GM10266 (cell line): Measurements from ENCODE around the gene ELAVL3.

Experiments used
- DNase-seq: peaks from one replicate; pipeline ENCODE4 v3.0.0; 2012; ENCODE audit errors: extremely low spot score
- CTCF ChIP-seq: IDR thresholded peaks from 2 replicates; pipeline ENCODE4 v1.5.1; 2012; ENCODE audit warnings: mild to moderate bottlenecking, low read depth; ENCODE audit not compliant: control insufficient read depth, insufficient read depth; ENCODE audit errors: missing control alignments

The ELAVL3 gene

GRCh38 chr19:11425719-11426457 lies 55.0 kb downstream of the ELAVL3 start:
- DNase-seq, result no peak
- TF ChIP-seq CTCF, result no peak

GRCh38 chr19:11423791-11424181 lies 57.1 kb downstream of the ELAVL3 start:
- no peak for TF ChIP-seq CTCF
- DNase-seq, result peak; percentile 20

GRCh38 chr19:11423164-11423790 lies 57.6 kb downstream of the ELAVL3 start:
- no peak for TF ChIP-seq CTCF
- DNase-seq, result peak; percentile 7

GRCh38 chr19:11422163-11423065 lies 58.4 kb downstream of the ELAVL3 start:
- TF ChIP-seq CTCF, result no peak
- DNase-seq, result peak; percentile 95

GRCh38 chr19:11421371-11422098 lies 59.3 kb downstream of the ELAVL3 start:
- no peak for TF ChIP-seq CTCF
- DNase-seq, result peak; percentile 89

GRCh38 chr19:11420429-11421370 lies 60.1 kb downstream of the ELAVL3 start:
- DNase-seq, result peak; percentile 56
- TF ChIP-seq CTCF, result no peak
